GM21529 (cell line): ENCODE data around the gene P2RX2.
A peak's percentile ranks its signal among the peaks of the same experiment; 100 is the strongest.
"Not testable (repeated sequence)": the region's sequence is repeated elsewhere in the genome, so short reads cannot be mapped to it uniquely, and the experiment has no call there.

Experiments
- ATAC-seq: cut with Tn5 transposase; IDR thresholded peaks from one replicate; pipeline ENCODE4 v1.9.1; 2021; ENCODE audit not compliant: unreplicated experiment

The P2RX2 gene

GRCh38 chr12:132583411-132583710, 35.2 kb upstream of the P2RX2 start:
- ATAC-seq = no peak

- ATAC-seq = no peak
These were observed 34.8 kb upstream of the P2RX2 start for GRCh38 chr12:132583736-132584135.

GRCh38 chr12:132584429-132584828, 34.1 kb upstream of the P2RX2 start:
- no peak for ATAC-seq

- no peak for ATAC-seq
These were observed 33.4 kb upstream of the P2RX2 start for GRCh38 chr12:132585177-132585576.

- ATAC-seq = no peak
These were observed 31.6 kb upstream of the P2RX2 start for GRCh38 chr12:132586929-132587328.

GRCh38 chr12:132587781-132588180, 30.8 kb upstream of the P2RX2 start:
- ATAC-seq = no peak

GRCh38 chr12:132588319-132588718, 30.3 kb upstream of the P2RX2 start:
- no peak for ATAC-seq

GRCh38 chr12:132588821-132589669, 29.5 kb upstream of the P2RX2 start:
- ATAC-seq = no peak

GRCh38 chr12:132591107-132591935, 27.3 kb upstream of the P2RX2 start:
- no peak for ATAC-seq

- ATAC-seq = no peak
These were observed 26.1 kb upstream of the P2RX2 start for GRCh38 chr12:132592282-132592970.

GRCh38 chr12:132593071-132593470, 25.5 kb upstream of the P2RX2 start:
- no peak for ATAC-seq

GRCh38 chr12:132593521-132593920, 25.1 kb upstream of the P2RX2 start:
- no peak for ATAC-seq

GRCh38 chr12:132593938-132594358, 24.6 kb upstream of the P2RX2 start:
- peak; percentile 68 for ATAC-seq

- no peak for ATAC-seq
These were observed 23.4 kb upstream of the P2RX2 start for GRCh38 chr12:132595183-132595582.

GRCh38 chr12:132596016-132596415, 22.6 kb upstream of the P2RX2 start:
- no peak for ATAC-seq

- ATAC-seq = no peak
These were observed 21.0 kb upstream of the P2RX2 start for GRCh38 chr12:132597333-132598316.

GRCh38 chr12:132599502-132599901, 19.1 kb upstream of the P2RX2 start:
- ATAC-seq = not testable (repeated sequence)

GRCh38 chr12:132600048-132601032, 18.2 kb upstream of the P2RX2 start:
- peak; percentile 64 for ATAC-seq

- no peak for ATAC-seq
These were observed 17.2 kb upstream of the P2RX2 start for GRCh38 chr12:132601171-132601883.
